Gastroesophageal sphincter (tissue), 3 donors: Measurements from ENCODE around the gene CEACAM16.

ENCODE experiments used
- CTCF ChIP-seq, 4 experiments: fragments of 200-600 bp in 2 of 4; fragments of 450-650 bp in 2 of 4; sonication (generic) in 1 of 4; IDR thresholded peaks; one replicate each; pipeline ENCODE4 v1.5.1; 2017 to 2019; ENCODE audit warnings: antibody characterized with exemption in 4 of 4, mild to moderate bottlenecking in 2 of 4, moderate library complexity in 2 of 4
- EP300 ChIP-seq: sonication (generic); formaldehyde crosslinking; IDR thresholded peaks from one replicate; pipeline ENCODE4 v1.6.1; 2017; ENCODE audit warnings: antibody characterized with exemption, mild to moderate bottlenecking
- POLR2AphosphoS5 ChIP-seq: sonication (generic); formaldehyde crosslinking; IDR thresholded peaks from one replicate; pipeline ENCODE4 v1.6.1; 2017; ENCODE audit warnings: antibody characterized with exemption

- TF ChIP-seq CTCF (IDR thresholded peaks at IDR 0.05) (no peak), POLR2AphosphoS5 (no peak), EP300 (no peak)
Observed at GRCh38 chr19:44700547-44700946, 1.6 kb downstream of the CEACAM16 start.
